ENCODE measurements around the gene OVCH1. TPM values are rescaled to one million over a fixed set of nuclear protein-coding genes. Genes with fewer than 3 reads are reported as not detected.

Gene OVCH1
- total and polyA plus RNA-seq, 10 of the 15 experiments (the other 5 are each of a cell fraction or from before 2014, with no cell fraction given), result 0.15 TPM; not detected in 9

- no TSS peak for BruUV-seq (replicated peaks)
- Histone ChIP-seq H3K27ac (ENCODE audit: control insufficient read depth, insufficient read depth) (no peak overlapping the region), H2AFZ (ENCODE audit: control insufficient read depth, low read depth, low read length) (no peak overlapping the region), H3K79me2 (ENCODE audit: control insufficient read depth, insufficient read depth, low read length) (no peaks in the 10 kb centered on the region), H3K9ac (ENCODE audit: control insufficient read depth, insufficient read depth, low read length) (no peak overlapping the region), H3K27me3 (replicated peaks in 1 of 2; ENCODE audit: control insufficient read depth in 2 of 2, insufficient read depth in 2 of 2, low read length in 1 of 2) (no peaks in the 10 kb centered on the region), H3K36me3 (ENCODE audit: control insufficient read depth in 2 of 2, insufficient read depth in 2 of 2, low read length in 1 of 2) (no peaks in the 10 kb centered on the region), H4K20me1 (ENCODE audit: control insufficient read depth, insufficient read depth) (no peaks in the 10 kb centered on the region), H3K4me2 (ENCODE audit: control insufficient read depth, insufficient read depth) (no peak overlapping the region), H3K4me1 (ENCODE audit: control insufficient read depth, insufficient read depth, low read length) (no peaks in the 10 kb centered on the region), H3K9me3 (replicated peaks; ENCODE audit: control insufficient read depth, insufficient read depth, low read length) (no peaks in the 10 kb centered on the region; the same call in 2 of the 3 replicates), H3K4me3 (no peak overlapping the region)
- CTCF ChIA-PET, result no interaction called here
- no peak for DNase-seq (ENCODE audit: low read depth, low spot score)
- no peak for ATAC-seq
- SMC1A ChIA-PET (ENCODE audit: uncharacterized antibody, unreplicated experiment), result interaction anchor here (1.2 kb wide), 1 partner anchor 8 kb away, joined by 4 read pairs; no protein-coding TSS in a partner anchor
- POLR2A ChIA-PET, result no interaction called here
- RAD21 ChIA-PET (ENCODE audit: unreplicated experiment), result no interaction called here
- intact Hi-C loops (cut with micrococcal nuclease; ENCODE audit: unreplicated experiment), result no loop called here
- in situ Hi-C loops (cut with MboI), result no loop called here
- TF ChIP-seq FOS (IDR thresholded peaks at IDR 0.05; ENCODE audit: borderline replicate concordance, extremely low read depth, insufficient read length), result no peak
- TF ChIP-seq ELK1 (IDR thresholded peaks at IDR 0.05; ENCODE audit: low read depth, low read length), result no peak
- no peak for TF ChIP-seq HDGF (IDR thresholded peaks at IDR 0.05)
- no peak for TF ChIP-seq JUNB (IDR thresholded peaks at IDR 0.05)
- TF ChIP-seq NR2F1 (conservative IDR thresholded peaks at IDR 0.05), result no peak
- TF ChIP-seq MTA3 (IDR thresholded peaks at IDR 0.05; ENCODE audit: borderline replicate concordance, low read length), result no peak
- TF ChIP-seq CBFB (IDR thresholded peaks at IDR 0.05; ENCODE audit: low read depth), result no peak
- no peak for FAIRE-seq
- WGBS (ENCODE audit: insufficient coverage, insufficient replicate concordance, low lambda C conversion rate, missing lambda C conversion rate), result 31% methylated on average over 4 of the region's 4 CpGs
These were observed 58.0 kb downstream of the OVCH1 start for GRCh38 chr12:29439506-29439905.

- no peak overlapping the region for H2AFZ ChIP-seq (ENCODE audit: control insufficient read depth, low read depth, low read length)
- DNase-seq (ENCODE audit: low read depth, low spot score) (no peak), FAIRE-seq (no peak), ATAC-seq (no peak)
- H3K79me2 ChIP-seq (ENCODE audit: control insufficient read depth, insufficient read depth, low read length), result no peaks in the 10 kb centered on the region
- POLR2A ChIA-PET, result no interaction called here
- H3K27ac ChIP-seq (ENCODE audit: control insufficient read depth, insufficient read depth), result no peak overlapping the region
- no peaks in the 10 kb centered on the region for H3K27me3 ChIP-seq (replicated peaks in 1 of 2; ENCODE audit: control insufficient read depth in 2 of 2, insufficient read depth in 2 of 2, low read length in 1 of 2)
- TF ChIP-seq USF1 (IDR thresholded peaks at IDR 0.05; ENCODE audit: borderline replicate concordance, extremely low read length, insufficient read depth, low read depth, low read length), result no peak
- no peak for TF ChIP-seq EP300 (IDR thresholded peaks at IDR 0.05; ENCODE audit: borderline replicate concordance in 1 of 2, control insufficient read depth in 1 of 2, low read depth in 2 of 2, low read length in 2 of 2)
- no peak for TF ChIP-seq BCL3 (IDR thresholded peaks at IDR 0.05; ENCODE audit: borderline replicate concordance, insufficient read depth, low read depth, low read length, poor library complexity, severe bottlenecking)
- no peak overlapping the region for H3K4me3 ChIP-seq
- no peak overlapping the region for H3K4me2 ChIP-seq (ENCODE audit: control insufficient read depth, insufficient read depth)
- no peaks in the 10 kb centered on the region for H3K4me1 ChIP-seq (ENCODE audit: control insufficient read depth, insufficient read depth, low read length)
- in situ Hi-C loops (cut with MboI) (no loop called here), intact Hi-C loops (cut with micrococcal nuclease; ENCODE audit: unreplicated experiment) (no loop called here)
- RAD21 ChIA-PET (ENCODE audit: unreplicated experiment), result no interaction called here
- 0% methylated on average over 1 of the region's 1 CpG for WGBS (ENCODE audit: insufficient coverage, insufficient replicate concordance, low lambda C conversion rate, missing lambda C conversion rate)
- no peaks in the 10 kb centered on the region for H4K20me1 ChIP-seq (ENCODE audit: control insufficient read depth, insufficient read depth)
- no TSS peak for BruUV-seq (replicated peaks)
- CTCF ChIA-PET, result no interaction called here
- no peaks in the 10 kb centered on the region; the same call in 2 of the 3 replicates for H3K9me3 ChIP-seq (replicated peaks; ENCODE audit: control insufficient read depth, insufficient read depth, low read length)
- no peak overlapping the region for H3K9ac ChIP-seq (ENCODE audit: control insufficient read depth, insufficient read depth, low read length)
- SMC1A ChIA-PET (ENCODE audit: uncharacterized antibody, unreplicated experiment), result interaction anchor here (1.2 kb wide), 1 partner anchor 9 kb away, joined by 4 read pairs; no protein-coding TSS in a partner anchor
- no peaks in the 10 kb centered on the region for H3K36me3 ChIP-seq (ENCODE audit: control insufficient read depth in 2 of 2, insufficient read depth in 2 of 2, low read length in 1 of 2)
These were observed 58.6 kb downstream of the OVCH1 start for GRCh38 chr12:29438752-29439408.

Measured in GM12878 (cell line).